Keratinocyte (primary cell): ENCODE results near the gene DCTN4.

Experiments
- EZH2 ChIP-seq: IDR thresholded peaks from one replicate; pipeline ENCODE4 v1.6.1; 2012; ENCODE audit warnings: inconsistent platforms, mild to moderate bottlenecking, low read length, moderate library complexity
- TF ChIP-seq, protein P1 (sequence below), 3 experiments: IDR thresholded peaks in 1 of 3; conservative IDR thresholded peaks in 1 of 3; optimal IDR thresholded peaks in 1 of 3; 2 replicates in 2 of 3; 3 replicates in 1 of 3; pipeline versions ENCODE3 to v1.5.1; 2011; ENCODE audit warnings: low read length in 3 of 3, mild to moderate bottlenecking in 3 of 3, moderate library complexity in 2 of 3, control low read depth in 1 of 3, inconsistent platforms in 1 of 3; ENCODE audit not compliant: insufficient read depth in 2 of 3; ENCODE audit errors: extremely low read depth in 1 of 3

DNA sequence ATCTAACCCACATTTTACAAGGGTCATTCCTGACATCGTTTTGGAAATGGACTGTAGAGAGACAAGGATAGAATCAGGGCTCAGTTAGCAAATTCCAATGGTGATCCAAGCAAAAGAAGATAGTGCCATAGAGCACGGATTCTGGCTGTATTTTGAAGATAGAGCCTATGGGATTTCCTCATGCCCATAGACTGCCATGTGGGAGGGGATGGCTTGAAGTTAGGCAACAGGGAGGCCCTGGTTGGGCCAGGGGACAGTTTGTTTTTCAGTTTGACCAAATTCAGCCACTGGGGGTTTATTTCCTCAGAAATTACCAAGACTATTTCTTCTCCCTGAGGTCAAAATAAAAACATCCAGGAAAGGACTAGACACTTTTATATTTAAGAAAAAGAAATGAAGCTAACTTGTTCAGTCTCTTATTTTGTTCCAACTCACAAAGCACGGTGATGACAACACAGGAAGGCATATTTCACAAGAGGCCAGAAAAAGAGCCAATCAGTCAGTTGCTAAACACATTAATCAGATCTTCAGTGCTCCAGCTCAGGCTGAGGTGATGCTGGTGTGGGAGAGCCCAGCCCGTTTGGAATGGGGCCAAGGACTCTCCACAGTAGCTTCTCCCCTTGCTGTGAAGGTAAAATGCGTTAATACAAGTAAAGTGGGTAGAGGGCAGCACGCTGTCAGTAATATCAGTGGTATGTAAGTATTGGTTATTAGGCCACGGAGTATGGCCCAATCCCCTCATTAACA is 4.4 kb upstream of the DCTN4 start:
- TF ChIP-seq, protein P1, sequence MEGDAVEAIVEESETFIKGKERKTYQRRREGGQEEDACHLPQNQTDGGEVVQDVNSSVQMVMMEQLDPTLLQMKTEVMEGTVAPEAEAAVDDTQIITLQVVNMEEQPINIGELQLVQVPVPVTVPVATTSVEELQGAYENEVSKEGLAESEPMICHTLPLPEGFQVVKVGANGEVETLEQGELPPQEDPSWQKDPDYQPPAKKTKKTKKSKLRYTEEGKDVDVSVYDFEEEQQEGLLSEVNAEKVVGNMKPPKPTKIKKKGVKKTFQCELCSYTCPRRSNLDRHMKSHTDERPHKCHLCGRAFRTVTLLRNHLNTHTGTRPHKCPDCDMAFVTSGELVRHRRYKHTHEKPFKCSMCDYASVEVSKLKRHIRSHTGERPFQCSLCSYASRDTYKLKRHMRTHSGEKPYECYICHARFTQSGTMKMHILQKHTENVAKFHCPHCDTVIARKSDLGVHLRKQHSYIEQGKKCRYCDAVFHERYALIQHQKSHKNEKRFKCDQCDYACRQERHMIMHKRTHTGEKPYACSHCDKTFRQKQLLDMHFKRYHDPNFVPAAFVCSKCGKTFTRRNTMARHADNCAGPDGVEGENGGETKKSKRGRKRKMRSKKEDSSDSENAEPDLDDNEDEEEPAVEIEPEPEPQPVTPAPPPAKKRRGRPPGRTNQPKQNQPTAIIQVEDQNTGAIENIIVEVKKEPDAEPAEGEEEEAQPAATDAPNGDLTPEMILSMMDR (optimal IDR thresholded peaks at IDR 0.05 in 1 of 3, IDR thresholded peaks at IDR 0.05 in 1 of 3, conservative IDR thresholded peaks at IDR 0.05 in 1 of 3; ENCODE audit: extremely low read depth in 1 of 3, insufficient read depth in 2 of 3, low read length in 3 of 3): peak in 1 of 3 experiments; percentile 38
- no peak for TF ChIP-seq EZH2
